Myocyte (in vitro differentiated cells): ENCODE data around the gene PPP2R5D. TPM values are rescaled to one million over a fixed set of nuclear protein-coding genes. Genes with fewer than 3 reads are reported as not detected.
A peak's percentile ranks its signal among the peaks of the same experiment; 100 is the strongest.
"Not testable (repeated sequence)": the region's sequence is repeated elsewhere in the genome, so short reads cannot be mapped to it uniquely, and the experiment has no call there.

Experiments used
- DNase-seq: peaks from one replicate; pipeline ENCODE4 v3.0.0-alpha.2; 2012; ENCODE audit warnings: low read depth
- total RNA-seq: library from RNA; depleted of rRNA; stranded (reverse); fragments of >200 nt; gene quantifications from 2 replicates; pipeline ENCODE4 v1.2.3, GENCODE V29; 2014

Gene PPP2R5D
- total RNA-seq, 1 donor from 2014 or later = 50.5 TPM

- peak; percentile 88 for DNase-seq
Observed at GRCh38 chr6:42988486-42989020, 4.2 kb downstream of the PPP2R5D start.

DNA sequence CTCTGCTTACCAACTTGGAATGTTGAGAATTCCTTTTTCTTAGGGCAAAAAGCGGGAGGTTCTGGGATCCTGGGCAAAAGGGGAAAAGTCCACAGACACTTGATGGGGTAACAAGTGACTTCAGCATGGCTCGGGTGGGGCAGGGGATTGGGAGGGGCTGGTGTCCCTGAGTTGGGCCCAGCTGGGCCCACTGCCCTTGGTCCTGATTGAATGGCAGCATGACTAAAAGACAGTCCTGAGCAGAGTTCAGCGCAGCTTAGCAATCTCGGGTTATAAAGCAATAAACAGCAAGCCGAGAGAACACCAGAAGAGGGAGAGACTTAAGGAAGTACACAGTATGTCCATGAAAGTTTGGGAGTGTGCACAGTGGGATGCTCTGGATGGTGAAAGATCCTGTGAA, 5.6 kb downstream of the PPP2R5D start:
- no peak for DNase-seq

- no peak for DNase-seq
Observed at GRCh38 chr6:42993445-42993844, 9.1 kb downstream of the PPP2R5D start.

DNA sequence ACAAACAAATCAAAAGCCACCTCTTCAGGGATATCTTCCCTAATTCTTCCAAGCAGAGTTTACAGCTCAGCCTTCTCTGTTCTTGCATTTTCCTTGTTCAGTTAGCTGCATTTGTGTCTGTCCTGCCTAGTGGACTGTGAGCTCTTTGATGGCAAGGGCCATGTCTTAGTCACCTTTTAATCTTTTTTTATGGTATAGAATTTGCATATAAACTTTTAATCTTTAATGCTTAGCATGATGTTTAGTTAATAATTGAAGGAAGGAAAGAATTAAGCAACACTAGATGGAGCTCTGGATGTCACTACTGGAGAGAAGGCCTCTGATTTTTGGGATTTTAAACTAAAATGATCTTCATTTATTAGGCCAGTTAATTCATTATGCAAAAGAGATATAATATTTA, 12.1 kb downstream of the PPP2R5D start:
- no peak for DNase-seq

- DNase-seq = not testable (repeated sequence)
Observed at GRCh38 chr6:42998205-42998604, 13.8 kb downstream of the PPP2R5D start.

DNA sequence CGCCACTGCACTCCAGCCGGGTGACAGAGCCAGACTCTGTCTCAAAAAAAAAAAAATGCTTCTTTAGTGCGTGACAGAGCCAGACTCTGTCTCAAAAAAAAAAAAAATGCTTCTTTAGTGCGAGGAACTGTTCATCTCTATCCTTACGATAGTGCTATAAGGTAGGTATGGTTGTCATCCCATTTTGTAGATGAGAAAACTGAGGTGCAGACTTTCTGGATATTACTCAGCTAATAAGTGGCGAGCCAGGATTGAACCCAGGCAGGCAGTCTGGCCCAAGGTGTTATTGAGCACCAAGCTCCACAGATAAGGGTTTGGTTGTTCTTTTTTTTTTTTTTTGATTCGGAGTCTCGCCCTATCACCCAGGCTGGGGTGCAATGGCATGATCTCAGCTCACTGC, 17.5 kb downstream of the PPP2R5D start:
- DNase-seq = no peak

GRCh38 chr6:43005844-43006243, 21.5 kb downstream of the PPP2R5D start:
- DNase-seq = no peak

- no peak for DNase-seq
Observed at GRCh38 chr6:43006251-43006650, 21.9 kb downstream of the PPP2R5D start.

DNA sequence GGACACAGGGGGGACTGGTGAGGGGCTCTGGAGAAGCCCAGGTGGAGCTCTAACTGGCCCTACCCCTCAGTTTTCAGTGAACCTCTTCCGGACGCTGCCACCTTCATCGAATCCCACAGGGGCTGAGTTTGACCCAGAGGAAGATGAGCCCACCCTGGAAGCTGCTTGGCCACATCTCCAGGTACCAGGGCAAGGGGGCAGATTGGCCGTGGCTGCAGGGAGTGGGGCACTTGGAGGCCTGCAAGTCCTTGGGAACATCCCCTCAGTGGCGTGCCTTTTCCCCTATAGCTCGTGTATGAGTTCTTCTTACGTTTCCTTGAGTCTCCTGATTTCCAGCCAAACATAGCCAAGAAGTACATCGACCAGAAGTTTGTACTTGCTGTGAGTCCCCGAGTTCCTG, 22.8 kb downstream of the PPP2R5D start:
- DNase-seq = no peak

GRCh38 chr6:43009124-43009523, 24.8 kb downstream of the PPP2R5D start:
- DNase-seq = peak; percentile 49

- DNase-seq = no peak
Observed at GRCh38 chr6:43011207-43011606, 26.8 kb downstream of the PPP2R5D start.

DNA sequence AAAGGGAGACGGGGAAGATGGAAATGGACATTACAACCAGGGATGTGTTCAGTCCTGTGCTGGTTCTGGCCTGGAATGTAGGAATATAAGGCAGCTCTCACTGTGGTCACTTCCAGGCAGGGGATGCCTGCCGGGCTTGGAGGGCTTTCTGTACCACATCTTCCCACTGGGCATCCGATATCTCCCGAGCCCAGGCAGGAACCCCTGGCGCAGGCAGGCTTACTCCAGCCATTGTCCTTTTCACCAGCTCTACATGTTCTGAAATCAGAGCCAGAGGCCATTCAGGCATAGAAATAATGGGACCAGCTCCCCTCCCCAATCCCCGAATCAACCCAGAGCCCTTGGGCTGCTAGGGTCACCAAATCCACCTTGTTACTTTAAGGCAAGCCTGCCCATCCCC, 28.0 kb downstream of the PPP2R5D start:
- no peak for DNase-seq

GRCh38 chr6:43013097-43013842, 28.9 kb downstream of the PPP2R5D start:
- DNase-seq = no peak

DNA sequence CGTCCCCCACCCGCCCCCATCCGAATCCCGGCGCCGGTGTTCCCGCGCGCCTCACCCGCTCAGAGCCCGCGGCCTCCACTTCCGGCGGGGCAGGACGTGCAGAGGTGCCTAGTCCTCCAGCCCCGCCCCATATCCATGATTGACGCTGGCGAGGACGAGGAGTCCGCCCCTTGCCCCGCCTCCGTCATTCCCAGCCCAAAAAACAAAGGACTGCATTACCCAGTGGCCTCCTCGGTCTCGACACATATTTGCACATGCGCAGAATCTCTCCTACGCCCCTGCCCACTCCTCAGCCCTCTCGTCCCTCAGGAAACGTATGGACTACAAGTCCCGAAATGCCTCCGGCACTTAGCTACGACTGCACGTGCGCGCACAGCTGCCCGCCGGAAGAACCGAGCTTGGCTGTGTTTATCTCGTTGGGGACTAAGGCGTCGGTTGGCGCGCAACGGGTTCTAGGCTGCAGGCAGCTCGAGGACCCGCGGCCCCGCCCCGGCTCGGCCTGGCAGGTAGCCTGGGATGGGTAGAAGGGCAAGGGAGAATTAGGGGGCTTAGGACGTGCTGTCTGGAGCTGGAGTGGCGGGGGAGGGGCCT, 29.6 kb downstream of the PPP2R5D start, which contains the start of the genes KLHDC3 and MEA1:
KLHDC3 (plus strand) TSS at position 407 of the 591 bp plus-strand sequence. CDS start 2,944 bp downstream, outside the sequence.
MEA1 (minus strand) TSS at position 104 of the 591 bp plus-strand sequence. CDS start 133 bp downstream, outside the sequence.
- peak; percentile 100 for DNase-seq

GRCh38 chr6:43014434-43014909, 30.1 kb downstream of the PPP2R5D start:
- peak; percentile 20 for DNase-seq

DNA sequence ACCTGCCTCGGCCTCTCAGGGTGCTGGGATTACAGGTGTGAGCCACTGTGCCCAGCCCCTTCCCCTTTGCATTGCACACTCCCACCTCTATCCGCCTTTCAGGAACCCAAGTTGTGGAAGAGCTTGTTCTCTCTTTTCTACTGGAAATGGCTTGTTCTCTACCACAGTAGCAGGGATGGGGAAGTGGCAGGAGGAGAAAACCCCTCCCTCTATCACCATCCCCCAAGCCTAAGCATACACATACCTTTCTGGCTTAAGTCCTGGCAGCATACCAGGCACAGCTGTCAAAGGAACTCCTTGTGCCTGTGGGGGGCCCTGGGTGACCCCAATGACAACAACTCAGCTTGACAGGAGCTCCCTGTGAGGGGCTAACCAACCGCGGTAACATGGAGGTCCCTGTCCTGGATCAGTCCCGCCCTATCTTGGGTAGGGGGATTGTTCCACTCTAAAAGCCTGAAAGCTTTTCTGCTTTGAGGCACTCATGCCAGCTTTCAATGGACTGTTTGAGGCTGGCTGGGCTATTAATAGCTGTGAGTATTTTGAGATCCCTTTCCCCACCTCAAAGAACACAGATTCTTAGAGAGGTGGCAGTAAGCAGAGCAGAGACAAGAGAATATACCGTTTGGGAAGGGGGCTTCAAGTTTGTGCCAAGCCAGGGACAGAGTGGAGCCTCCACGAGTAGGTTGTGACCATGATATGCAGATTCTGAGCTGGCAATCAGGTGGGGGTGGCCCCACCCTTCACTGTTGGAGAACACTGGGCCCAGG, 32.0 kb downstream of the PPP2R5D start:
- peak; percentile 51 for DNase-seq

DNA sequence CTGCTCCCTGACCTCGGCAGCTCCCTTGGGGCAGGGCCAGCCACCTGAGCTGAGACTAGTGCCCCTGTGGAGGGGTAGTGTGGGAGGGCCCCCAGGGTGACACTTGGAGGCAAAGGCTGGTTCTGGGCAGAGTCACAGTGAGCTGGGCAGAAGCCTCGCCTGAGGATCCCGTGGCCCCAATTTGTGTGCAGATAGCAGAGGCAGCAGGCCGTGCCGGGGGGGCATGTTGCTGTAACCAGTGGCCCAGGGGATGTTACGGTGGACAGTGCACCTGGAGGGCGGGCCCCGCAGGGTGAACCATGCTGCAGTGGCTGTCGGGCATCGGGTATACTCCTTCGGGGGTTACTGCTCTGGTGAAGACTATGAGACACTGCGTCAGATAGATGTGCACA, 32.6 kb downstream of the PPP2R5D start:
- no peak for DNase-seq

DNA sequence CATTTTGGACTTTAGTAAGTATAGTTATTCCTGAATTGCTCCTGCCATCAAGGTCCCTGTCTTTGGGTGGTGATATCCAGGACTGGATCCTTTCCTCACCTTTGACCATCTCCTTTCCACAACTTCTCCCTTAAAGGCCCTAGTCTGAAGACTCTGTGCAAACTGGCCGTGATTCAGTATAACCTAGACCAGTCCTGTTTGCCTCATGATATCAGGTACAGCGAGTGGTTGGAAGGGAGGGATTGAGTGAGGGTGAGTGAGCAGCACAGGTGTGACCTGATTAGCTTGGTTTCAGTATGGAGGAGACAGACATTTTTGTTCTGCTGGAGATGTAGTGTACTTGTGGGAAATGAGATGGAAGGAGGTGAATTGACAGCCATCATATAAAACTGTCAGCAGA, 34.8 kb downstream of the PPP2R5D start:
- DNase-seq = no peak

DNA sequence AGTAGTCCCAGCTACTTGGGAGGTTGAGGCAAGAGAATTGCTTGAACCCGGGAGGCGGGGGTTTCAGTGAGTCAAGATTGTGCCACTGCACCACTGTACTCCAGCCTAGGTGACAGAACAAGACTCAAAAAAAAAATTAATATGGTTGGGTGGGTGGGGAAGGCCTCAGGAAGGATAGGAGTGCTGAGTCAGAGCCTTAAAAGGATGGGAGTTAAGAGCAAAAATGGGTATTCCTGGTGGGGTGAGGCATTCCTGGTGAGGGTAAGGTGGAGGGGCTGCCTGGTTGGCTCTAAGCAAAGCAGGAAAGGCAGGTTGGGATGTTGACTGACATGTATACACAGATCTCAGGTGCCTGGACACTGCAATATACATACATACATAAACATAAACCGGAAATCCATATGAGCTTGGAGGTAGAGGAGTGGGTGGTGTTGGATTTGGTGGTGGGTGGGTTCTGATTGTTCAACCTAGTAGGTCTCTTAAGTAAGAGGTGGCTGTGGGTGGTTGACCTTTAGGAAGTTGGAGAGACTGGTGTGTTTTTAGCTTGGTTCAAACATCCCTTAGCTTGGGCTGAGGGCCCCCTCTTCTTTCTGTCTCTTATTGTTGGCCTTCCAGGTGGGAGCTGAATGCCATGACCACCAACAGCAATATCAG, 35.8 kb downstream of the PPP2R5D start:
- DNase-seq = no peak

DNA sequence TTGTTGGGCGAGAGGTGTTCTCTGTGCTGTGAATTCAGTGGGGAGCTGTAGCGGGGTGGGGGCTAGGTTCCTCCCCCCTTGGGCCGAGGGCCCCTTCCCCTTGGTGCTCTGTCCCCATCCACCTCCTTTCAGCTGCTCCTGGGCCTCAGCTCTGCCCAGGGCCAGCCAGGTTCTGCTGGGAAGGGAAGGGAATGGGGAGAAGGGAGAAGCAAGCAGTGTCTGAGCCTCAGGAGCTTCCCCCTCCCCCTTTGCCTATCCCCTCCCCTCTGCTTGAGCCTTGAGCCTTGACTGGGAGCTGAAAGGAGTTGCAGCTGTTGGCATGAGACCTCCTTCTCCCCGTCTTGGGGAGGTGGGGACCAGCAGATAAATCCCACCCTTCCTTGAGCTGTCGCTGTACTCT, 36.5 kb downstream of the PPP2R5D start:
- peak; percentile 51 for DNase-seq
